Colonic mucosa (tissue), 4 donors: ENCODE measurements around the gene TTC7B. TPM values are rescaled to one million over a fixed set of nuclear protein-coding genes. Genes with fewer than 3 reads are reported as not detected.
"Not testable (repeated sequence)": the region's sequence is repeated elsewhere in the genome, so short reads cannot be mapped to it uniquely, and the experiment has no call there.

Source experiments
- DNase-seq: peaks from one replicate; pipeline ENCODE4 v3.0.0-alpha.2; 2020
- H3K27ac ChIP-seq: fragments of 200-600 bp; one replicate; pipeline ENCODE4 v1.8.0; 2021
- H3K27me3 ChIP-seq: fragments of 200-600 bp; one replicate; pipeline ENCODE4 v1.8.0; 2021
- H3K36me3 ChIP-seq: fragments of 200-600 bp; one replicate; pipeline ENCODE4 v1.8.0; 2021
- H3K4me1 ChIP-seq: fragments of 200-600 bp; one replicate; pipeline ENCODE4 v1.8.0; 2021; ENCODE audit warnings: mild to moderate bottlenecking
- H3K4me3 ChIP-seq: fragments of 200-600 bp; one replicate; pipeline ENCODE4 v1.8.0; 2021
- H3K9ac ChIP-seq, 2 donors: one replicate each; pipeline ENCODE4 v1.7.0; 2013; ENCODE audit warnings: control low read depth in 2 of 2, low read depth in 2 of 2, low read length in 2 of 2
- H3K9me3 ChIP-seq: fragments of 200-600 bp; one replicate; pipeline ENCODE4 v1.8.0; 2021
- CTCF ChIP-seq: fragments of 200-600 bp; IDR thresholded peaks from one replicate; pipeline ENCODE4 v1.8.0; 2022; ENCODE audit warnings: antibody characterized with exemption, mild to moderate bottlenecking
- intact Hi-C: fragments of 100-400 bp; cut with DNase I; formaldehyde crosslinking; loops from one replicate; pipeline ENCODE4 v1.14.1; 2022
- total RNA-seq, 2 donors: library from RNA; stranded (reverse); fragmentation: NEBNext Ultra II Directional in 1 of 2; extraction: Animal tissue kit (Norgen Biotek cat#: 25700) in 1 of 2; gene quantifications; one replicate each; pipeline ENCODE4 v1.2.1, GENCODE V29; 2021
- donor health status: healthy.
- donor health status: DM: no; HTN: no; CAD: no.
- donor health status: DM: no; HTN: no; CAD: no.

The TTC7B gene
- total RNA-seq: 10 to 100 TPM in 1 of 2 donors, 1 to 10 TPM in 1; 3.3 to 11.8 TPM

GRCh38 chr14:90815822-90816662, at the start of gene TTC7B:
TTC7B (minus strand) TSS chr14:90816430; CDS start chr14:90816295, 135 bp downstream.
- intact Hi-C loops: no loop called here
- Histone ChIP-seq H3K27ac (no peak within 1 kb of the TSS), H3K27me3 (no peaks in the 10 kb centered on the region), H3K4me1 (no peaks in the 10 kb centered on the region), H3K9ac (peak within 1 kb of the TSS; percentile 26 to 43), H3K9me3 (no peaks in the 10 kb centered on the region), H3K4me3 (peak within 1 kb of the TSS; percentile 29), H3K36me3 (no peaks in the 10 kb centered on the region)
- no peak for TF ChIP-seq CTCF
- DNase-seq: no peak

GRCh38 chr14:90864741-90865140, 48.5 kb upstream of the TTC7B start:
- Histone ChIP-seq H3K9ac (no peak overlapping the region), H3K27ac (no peak overlapping the region), H3K36me3 (no peaks in the 10 kb centered on the region), H3K27me3 (no peaks in the 10 kb centered on the region), H3K9me3 (no peaks in the 10 kb centered on the region), H3K4me3 (no peak overlapping the region), H3K4me1 (no peaks in the 10 kb centered on the region)
- no peak for TF ChIP-seq CTCF
- no peak for DNase-seq
- intact Hi-C loops: no loop called here

- no peaks in the 10 kb centered on the region for H3K4me1 ChIP-seq
- no peak overlapping the region for H3K27ac ChIP-seq
- intact Hi-C loops: no loop called here
- H3K4me3 ChIP-seq: no peak overlapping the region
- H3K9me3 ChIP-seq: no peaks in the 10 kb centered on the region
- no peaks in the 10 kb centered on the region for H3K36me3 ChIP-seq
- no peaks in the 10 kb centered on the region for H3K27me3 ChIP-seq
- no peak for DNase-seq
- TF ChIP-seq CTCF: no peak
- H3K9ac ChIP-seq: no peak overlapping the region
Measured at GRCh38 chr14:90858511-90858910, 42.3 kb upstream of the TTC7B start.

GRCh38 chr14:90857866-90858265, 41.6 kb upstream of the TTC7B start:
- Histone ChIP-seq H3K4me3 (no peak overlapping the region), H3K36me3 (no peaks in the 10 kb centered on the region), H3K27ac (no peak overlapping the region), H3K9me3 (no peaks in the 10 kb centered on the region), H3K9ac (no peak overlapping the region), H3K4me1 (no peaks in the 10 kb centered on the region), H3K27me3 (no peaks in the 10 kb centered on the region)
- DNase-seq: no peak
- intact Hi-C loops: no loop called here
- no peak for TF ChIP-seq CTCF

- H3K4me3 ChIP-seq, H3K4me1 ChIP-seq, H3K36me3 ChIP-seq, H3K9ac ChIP-seq, H3K27me3 ChIP-seq, intact Hi-C loops, DNase-seq, H3K27ac ChIP-seq, H3K9me3 ChIP-seq: not testable (repeated sequence)
Measured at GRCh38 chr14:90856115-90856514, 39.9 kb upstream of the TTC7B start.

GRCh38 chr14:90853116-90853515, 36.9 kb upstream of the TTC7B start:
- H3K27ac ChIP-seq: no peak overlapping the region
- DNase-seq: no peak
- H3K27me3 ChIP-seq: no peaks in the 10 kb centered on the region
- H3K4me3 ChIP-seq: no peak overlapping the region
- no peaks in the 10 kb centered on the region for H3K4me1 ChIP-seq
- intact Hi-C loops: no loop called here
- no peaks in the 10 kb centered on the region for H3K9me3 ChIP-seq
- H3K9ac ChIP-seq: no peak overlapping the region
- TF ChIP-seq CTCF: no peak
- no peaks in the 10 kb centered on the region for H3K36me3 ChIP-seq
